ENCODE data around the gene ANO9. TPM values are rescaled to one million over a fixed set of nuclear protein-coding genes. Genes with fewer than 3 reads are reported as not detected.

Gene ANO9
- total RNA-seq, 1 experiment from 2014 or later = not detected

DNA sequence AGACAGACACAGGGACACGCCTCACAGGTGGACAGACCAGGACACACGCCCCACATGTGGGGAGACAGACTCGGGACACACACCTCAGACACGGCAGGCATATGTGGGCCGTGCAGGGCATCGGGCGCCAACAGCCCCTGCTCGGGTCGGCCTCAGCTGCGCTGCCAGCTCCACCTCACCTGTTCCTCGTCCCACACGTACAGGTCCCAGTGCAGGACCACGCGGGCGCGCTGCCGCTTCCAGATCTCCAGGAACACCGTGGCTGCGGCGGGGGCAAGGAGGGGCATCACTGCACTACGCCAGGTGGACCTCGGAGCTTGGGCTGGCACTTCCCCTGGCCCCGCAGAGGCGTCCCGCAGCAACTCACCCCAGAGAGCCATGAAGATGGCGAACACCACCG is 12.4 kb downstream of the ANO9 start:
- DNase-seq (ENCODE audit: low spot score) = no peak
- Histone ChIP-seq H3K36me3 (ENCODE audit: insufficient read depth, low read length, poor library complexity, severe bottlenecking) (no peaks in the 10 kb centered on the region), H3K4me3 (ENCODE audit: low read depth, low read length, poor library complexity, severe bottlenecking) (no peak overlapping the region), H3K4me1 (ENCODE audit: insufficient read depth, low read length, poor library complexity, severe bottlenecking) (no peaks in the 10 kb centered on the region), H3K27ac (ENCODE audit: low read depth, low read length, poor library complexity, severe bottlenecking) (no peak overlapping the region), H3K27me3 (replicated peaks; ENCODE audit: insufficient read depth, low read depth, low read length, poor library complexity) (peaks cover 9% of the 10 kb centered on the region), H3K9me3 (ENCODE audit: low read depth, low read length, poor library complexity, severe bottlenecking) (no peaks in the 10 kb centered on the region)
- POLR2A ChIA-PET (ENCODE audit: low non-redundant PET) = no interaction called here
- no TSS peak for BruUV-seq (replicated peaks)
- intact Hi-C loops (cut with micrococcal nuclease; ENCODE audit: unreplicated experiment) = no loop called here
- CTCF ChIA-PET = no interaction called here
- TF ChIP-seq CTCF (conservative IDR thresholded peaks at IDR 0.05; ENCODE audit: low read depth, low read length) = no peak
- no peak for TF ChIP-seq EZH2 (IDR thresholded peaks at IDR 0.05; ENCODE audit: borderline replicate concordance, low read depth, low read length, poor library complexity, severe bottlenecking)

DNA sequence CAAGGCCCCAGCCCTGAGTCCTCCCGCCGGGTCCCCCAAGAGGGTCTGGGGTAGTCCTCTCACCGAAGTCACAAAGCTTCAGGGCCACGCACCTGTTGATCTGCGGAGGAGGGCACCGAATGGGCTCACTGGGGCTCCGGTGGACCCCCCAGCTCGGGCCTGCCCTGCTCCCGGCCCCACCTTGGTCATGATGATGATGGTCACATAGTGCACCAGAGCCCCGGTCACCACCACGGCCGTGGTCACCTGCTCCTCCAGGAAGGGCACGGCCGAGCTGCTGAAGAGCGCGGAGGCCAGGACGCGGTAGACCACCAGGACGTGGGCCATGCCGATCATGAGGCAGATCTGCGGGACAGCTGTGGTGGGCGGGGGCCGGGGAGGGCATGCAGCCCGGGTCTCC is 13.5 kb downstream of the ANO9 start:
- H3K9me3 ChIP-seq (ENCODE audit: low read depth, low read length, poor library complexity, severe bottlenecking) = no peaks in the 10 kb centered on the region
- BruUV-seq (replicated peaks) = no TSS peak
- H3K4me1 ChIP-seq (ENCODE audit: insufficient read depth, low read length, poor library complexity, severe bottlenecking) = no peaks in the 10 kb centered on the region
- DNase-seq (ENCODE audit: low spot score) = no peak
- peaks cover 13% of the 10 kb centered on the region for H3K27me3 ChIP-seq (replicated peaks; ENCODE audit: insufficient read depth, low read depth, low read length, poor library complexity)
- CTCF ChIA-PET = no interaction called here
- H3K27ac ChIP-seq (ENCODE audit: low read depth, low read length, poor library complexity, severe bottlenecking) = no peak overlapping the region
- TF ChIP-seq EZH2 (IDR thresholded peaks at IDR 0.05; ENCODE audit: borderline replicate concordance, low read depth, low read length, poor library complexity, severe bottlenecking) = no peak
- TF ChIP-seq CTCF (conservative IDR thresholded peaks at IDR 0.05; ENCODE audit: low read depth, low read length) = no peak
- H3K36me3 ChIP-seq (ENCODE audit: insufficient read depth, low read length, poor library complexity, severe bottlenecking) = no peaks in the 10 kb centered on the region
- H3K4me3 ChIP-seq (ENCODE audit: low read depth, low read length, poor library complexity, severe bottlenecking) = no peak overlapping the region
- intact Hi-C loops (cut with micrococcal nuclease; ENCODE audit: unreplicated experiment) = no loop called here
- POLR2A ChIA-PET (ENCODE audit: low non-redundant PET) = no interaction called here

DNA sequence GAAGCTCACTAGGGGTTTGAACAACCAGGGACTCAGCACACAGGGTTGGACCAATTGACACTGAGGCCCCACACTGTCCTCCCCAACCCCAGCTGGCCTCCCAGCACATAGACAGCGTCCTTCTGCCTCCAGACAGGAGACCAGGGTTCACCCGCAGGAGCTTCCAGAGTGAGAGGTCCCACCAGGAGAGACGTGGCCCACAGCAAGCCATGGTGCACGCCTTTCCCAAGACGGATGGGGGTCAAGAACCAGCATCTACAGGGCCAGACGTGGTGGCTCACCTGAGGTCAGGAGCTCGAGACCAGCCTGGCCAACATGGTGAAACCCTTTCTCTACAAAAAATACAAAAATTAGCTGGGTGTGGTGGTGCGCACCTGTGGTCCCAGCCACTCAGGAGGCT is 15.0 kb downstream of the ANO9 start:
- no peak for TF ChIP-seq CTCF (conservative IDR thresholded peaks at IDR 0.05; ENCODE audit: low read depth, low read length)
- TF ChIP-seq EZH2 (IDR thresholded peaks at IDR 0.05; ENCODE audit: borderline replicate concordance, low read depth, low read length, poor library complexity, severe bottlenecking) = no peak
- intact Hi-C loops (cut with micrococcal nuclease; ENCODE audit: unreplicated experiment) = no loop called here
- Histone ChIP-seq H3K36me3 (ENCODE audit: insufficient read depth, low read length, poor library complexity, severe bottlenecking) (no peaks in the 10 kb centered on the region), H3K27ac (ENCODE audit: low read depth, low read length, poor library complexity, severe bottlenecking) (no peak overlapping the region), H3K9me3 (ENCODE audit: low read depth, low read length, poor library complexity, severe bottlenecking) (no peaks in the 10 kb centered on the region), H3K4me1 (ENCODE audit: insufficient read depth, low read length, poor library complexity, severe bottlenecking) (no peaks in the 10 kb centered on the region), H3K27me3 (replicated peaks; ENCODE audit: insufficient read depth, low read depth, low read length, poor library complexity) (peaks cover 13% of the 10 kb centered on the region), H3K4me3 (ENCODE audit: low read depth, low read length, poor library complexity, severe bottlenecking) (no peak overlapping the region)
- DNase-seq (ENCODE audit: low spot score) = no peak
- ChIA-PET POLR2A (ENCODE audit: low non-redundant PET) (no interaction called here), CTCF (interaction anchor here (0.9 kb wide), 1 partner anchor 176 kb away, joined by 3 read pairs; no protein-coding TSS in a partner anchor)
- no TSS peak for BruUV-seq (replicated peaks)
